TTC549 (cell line): ENCODE measurements around the gene MUC5AC.
"Not testable (repeated sequence)": the region's sequence is repeated elsewhere in the genome, so short reads cannot be mapped to it uniquely, and the experiment has no call there.

ENCODE experiments used
- FAIRE-seq: peaks from 2 replicates; lab custom pipeline; 2012; peaks lifted over from hg19 to GRCh38; lab: Jason Lieb, UNC

Gene MUC5AC

GRCh38 chr11:1157645-1158591, at the start of gene MUC5AC:
Gene MUC5AC (plus strand): TSS chr11:1157953. CDS start chr11:1158000, 47 bp downstream.
- no peak for FAIRE-seq

- no peak for FAIRE-seq
Observed at GRCh38 chr11:1108246-1108900, 49.4 kb upstream of the MUC5AC start.

- FAIRE-seq: no peak
Observed at GRCh38 chr11:1109101-1109917, 48.4 kb upstream of the MUC5AC start.

- FAIRE-seq: no peak
Observed at GRCh38 chr11:1109918-1110705, 47.6 kb upstream of the MUC5AC start.

- FAIRE-seq: no peak
Observed at GRCh38 chr11:1111545-1112212, 46.1 kb upstream of the MUC5AC start.

GRCh38 chr11:1112351-1113191, 45.2 kb upstream of the MUC5AC start:
- no peak for FAIRE-seq

- no peak for FAIRE-seq
Observed at GRCh38 chr11:1113405-1114201, 44.1 kb upstream of the MUC5AC start.

GRCh38 chr11:1115292-1115691, 42.5 kb upstream of the MUC5AC start:
- not testable (repeated sequence) for FAIRE-seq

- FAIRE-seq: no peak
Observed at GRCh38 chr11:1116104-1116503, 41.6 kb upstream of the MUC5AC start.

GRCh38 chr11:1116666-1117390, 40.9 kb upstream of the MUC5AC start:
- no peak for FAIRE-seq

- no peak for FAIRE-seq
Observed at GRCh38 chr11:1117992-1118391, 39.8 kb upstream of the MUC5AC start.

- no peak for FAIRE-seq
Observed at GRCh38 chr11:1118755-1119603, 38.8 kb upstream of the MUC5AC start.

GRCh38 chr11:1119604-1120146, 38.1 kb upstream of the MUC5AC start:
- no peak for FAIRE-seq

- FAIRE-seq: no peak
Observed at GRCh38 chr11:1120532-1121330, 37.0 kb upstream of the MUC5AC start.

GRCh38 chr11:1121331-1121812, 36.4 kb upstream of the MUC5AC start:
- FAIRE-seq: no peak
